Neural progenitor cell (in vitro differentiated cells): ENCODE data around the gene TRAF3.

ENCODE experiments used
- CTCF ChIP-seq: fragments of 200-600 bp; sonication (generic); IDR thresholded peaks from 2 replicates; pipeline ENCODE4 v1.5.1; 2017; ENCODE audit warnings: antibody characterized with exemption, mild to moderate bottlenecking
- EZH2 ChIP-seq: fragments of 200-600 bp; sonication (generic); IDR thresholded peaks from 2 replicates; pipeline ENCODE4 v1.6.1; 2017; ENCODE audit warnings: antibody characterized with exemption, mild to moderate bottlenecking, moderate library complexity
- EZH2phosphoT487 ChIP-seq: fragments of 200-600 bp; sonication (generic); IDR thresholded peaks from 2 replicates; pipeline ENCODE4 v1.6.1; 2017; ENCODE audit warnings: antibody characterized with exemption

- no peak for TF ChIP-seq CTCF
- no peak for TF ChIP-seq EZH2phosphoT487
- no peak for TF ChIP-seq EZH2
Measured at GRCh38 chr14:102901633-102902032, 124.4 kb downstream of the TRAF3 start.
